GM23338 (cell line): ENCODE measurements around the gene UBFD1. TPM values are rescaled to one million over a fixed set of nuclear protein-coding genes. Genes with fewer than 3 reads are reported as not detected.

ENCODE experiments used
- ATAC-seq: fragments of 200-7000 bp; cut with Tn5 transposase; 3 replicates; pipeline ENCODE4 v1.9.1; 2020
- DNase-seq: peaks from one replicate; pipeline ENCODE4 v3.0.0-alpha.2; 2015; ENCODE audit warnings: low spot score
- H2AFZ ChIP-seq: fragments of 200-600 bp; sonication (generic); 2 replicates; pipeline ENCODE4 v1.8.0; 2016; ENCODE audit warnings: antibody characterized with exemption, mild to moderate bottlenecking, moderate library complexity
- H3F3A ChIP-seq: fragments of 200-600 bp; sonication (generic); replicated peaks from 2 replicates; pipeline ENCODE4 v1.8.0; 2017; ENCODE audit warnings: antibody characterized with exemption, mixed run types, low read depth
- H3K27ac ChIP-seq: fragments of 200-600 bp; sonication (generic); 2 replicates; pipeline ENCODE4 v1.6.1; 2016; ENCODE audit warnings: low read depth
- H3K27me3 ChIP-seq: fragments of 200-600 bp; sonication (generic); 2 replicates; pipeline ENCODE4 v1.8.0; 2016; ENCODE audit warnings: mild to moderate bottlenecking, mixed run types, moderate library complexity; ENCODE audit not compliant: insufficient read depth
- H3K36me3 ChIP-seq: fragments of 200-600 bp; sonication (generic); 2 replicates; pipeline ENCODE4 v1.8.0; 2016; ENCODE audit warnings: mild to moderate bottlenecking; ENCODE audit not compliant: insufficient read depth
- H3K4me1 ChIP-seq: fragments of 200-600 bp; sonication (generic); 2 replicates; pipeline ENCODE4 v1.8.0; 2016; ENCODE audit warnings: mild to moderate bottlenecking, moderate library complexity; ENCODE audit not compliant: insufficient read depth
- H3K4me2 ChIP-seq: fragments of 200-600 bp; sonication (generic); 2 replicates; pipeline ENCODE4 v1.7.1; 2017; ENCODE audit warnings: mixed run types
- H3K4me3 ChIP-seq: fragments of 200-600 bp; sonication (generic); 2 replicates; pipeline ENCODE4 v1.6.1; 2016; ENCODE audit warnings: mixed run types
- H3K79me2 ChIP-seq: fragments of 200-600 bp; sonication (generic); replicated peaks from 2 replicates; pipeline ENCODE4 v1.8.0; 2017; ENCODE audit warnings: mild to moderate bottlenecking; ENCODE audit not compliant: insufficient read depth
- H3K9me2 ChIP-seq: fragments of 200-600 bp; sonication (generic); 2 replicates; pipeline ENCODE4 v1.8.0; 2017; ENCODE audit not compliant: insufficient read depth
- H4K20me1 ChIP-seq: fragments of 200-600 bp; sonication (generic); replicated peaks from 2 replicates; pipeline ENCODE4 v1.8.0; 2017; ENCODE audit warnings: mild to moderate bottlenecking; ENCODE audit not compliant: insufficient read depth
- H3K27ac Mint-ChIP-seq: 2 replicates; pipeline ENCODE4 v1.8.0; 2020; ENCODE audit warnings: inconsistent platforms, mild to moderate bottlenecking, moderate library complexity, mixed read lengths
- H3K27me3 Mint-ChIP-seq: 3 replicates; pipeline ENCODE4 v1.8.0; 2022; ENCODE audit warnings: low read depth, mild to moderate bottlenecking, moderate library complexity, mixed read lengths, inconsistent platforms; ENCODE audit not compliant: insufficient read depth, poor library complexity
- H3K36me3 Mint-ChIP-seq: 3 replicates; pipeline ENCODE4 v1.8.0; 2021; ENCODE audit warnings: low read depth, mild to moderate bottlenecking, inconsistent platforms, moderate library complexity, mixed read lengths
- H3K4me1 Mint-ChIP-seq: 3 replicates; pipeline ENCODE4 v1.8.0; 2020; ENCODE audit warnings: mild to moderate bottlenecking, inconsistent platforms, mixed read lengths
- H3K4me3 Mint-ChIP-seq: 3 replicates; pipeline ENCODE4 v1.8.0; 2021; ENCODE audit warnings: moderate library complexity, mild to moderate bottlenecking, inconsistent platforms, mixed read lengths
- H3K9me3 Mint-ChIP-seq: 3 replicates; pipeline ENCODE4 v1.8.0; 2020; ENCODE audit warnings: moderate library complexity, mild to moderate bottlenecking, inconsistent platforms, mixed read lengths
- CREB1 ChIP-seq: fragments of 250-450 bp; sonication (Bioruptor Pico); IDR thresholded peaks from 2 replicates; pipeline ENCODE4 v1.5.0; 2020; ENCODE audit warnings: low read depth, mild to moderate bottlenecking, moderate library complexity
- CTCF ChIP-seq, 2 experiments: fragments of 200-600 bp in 1 of 2; sonication (generic) in 1 of 2; conservative IDR thresholded peaks; 2 replicates each; pipeline versions ENCODE4 v1.5.1 to v1.6.1; 2016 to 2017; ENCODE audit warnings: antibody characterized with exemption in 2 of 2, low read depth in 2 of 2, mild to moderate bottlenecking in 2 of 2, moderate library complexity in 1 of 2
- EZH2 ChIP-seq: fragments of 200-600 bp; sonication (generic); IDR thresholded peaks from one replicate; pipeline ENCODE4 v1.8.0; 2017; ENCODE audit warnings: antibody characterized with exemption, mild to moderate bottlenecking, low read depth; ENCODE audit not compliant: unreplicated experiment
- JUNB ChIP-seq: IDR thresholded peaks from one replicate; pipeline ENCODE4 v1.6.1; 2016; ENCODE audit warnings: antibody characterized with exemption; ENCODE audit not compliant: unreplicated experiment
- NANOG ChIP-seq: IDR thresholded peaks from 2 replicates; pipeline ENCODE4 v1.6.1; 2016; ENCODE audit warnings: antibody characterized with exemption, borderline replicate concordance
- POLR2AphosphoS5 ChIP-seq: IDR thresholded peaks from 2 replicates; pipeline ENCODE4 v1.6.1; 2016; ENCODE audit warnings: antibody characterized with exemption, low read depth
- STAT1 ChIP-seq: IDR thresholded peaks from one replicate; pipeline ENCODE4 v1.6.1; 2016; ENCODE audit warnings: antibody characterized with exemption; ENCODE audit not compliant: unreplicated experiment
- ZNF114 ChIP-seq: fragments of 250-450 bp; sonication (Bioruptor Pico); IDR thresholded peaks from 2 replicates; pipeline ENCODE4 v1.5.0; 2020; ENCODE audit warnings: mild to moderate bottlenecking, moderate library complexity
- polyA plus RNA-seq: library from polyadenylated mRNA; unstranded; fragments of >200 nt; fragmentation: Nextera tagmentation; extraction: Ambion mirVana; gene quantifications from 2 replicates; pipeline ENCODE4 v1.2.1, GENCODE V29; 2016
- total RNA-seq: library from RNA; depleted of rRNA; stranded (reverse); fragments of >200 nt; shearing (Covaris generic); gene quantifications from 2 replicates; pipeline ENCODE4 v1.2.3, GENCODE V29; 2014
- TF ChIP-seq, protein P1 (sequence below): IDR thresholded peaks from one replicate; pipeline ENCODE4 v1.6.1; 2018; ENCODE audit warnings: antibody characterized with exemption; ENCODE audit not compliant: unreplicated experiment
- TF ChIP-seq, protein P2 (sequence below): IDR thresholded peaks from 2 replicates; pipeline ENCODE4 v1.6.1; 2016; ENCODE audit warnings: antibody characterized with exemption

The UBFD1 gene
- total and polyA plus RNA-seq, 2 experiments from 2014 or later: 28.5 to 249 TPM

DNA sequence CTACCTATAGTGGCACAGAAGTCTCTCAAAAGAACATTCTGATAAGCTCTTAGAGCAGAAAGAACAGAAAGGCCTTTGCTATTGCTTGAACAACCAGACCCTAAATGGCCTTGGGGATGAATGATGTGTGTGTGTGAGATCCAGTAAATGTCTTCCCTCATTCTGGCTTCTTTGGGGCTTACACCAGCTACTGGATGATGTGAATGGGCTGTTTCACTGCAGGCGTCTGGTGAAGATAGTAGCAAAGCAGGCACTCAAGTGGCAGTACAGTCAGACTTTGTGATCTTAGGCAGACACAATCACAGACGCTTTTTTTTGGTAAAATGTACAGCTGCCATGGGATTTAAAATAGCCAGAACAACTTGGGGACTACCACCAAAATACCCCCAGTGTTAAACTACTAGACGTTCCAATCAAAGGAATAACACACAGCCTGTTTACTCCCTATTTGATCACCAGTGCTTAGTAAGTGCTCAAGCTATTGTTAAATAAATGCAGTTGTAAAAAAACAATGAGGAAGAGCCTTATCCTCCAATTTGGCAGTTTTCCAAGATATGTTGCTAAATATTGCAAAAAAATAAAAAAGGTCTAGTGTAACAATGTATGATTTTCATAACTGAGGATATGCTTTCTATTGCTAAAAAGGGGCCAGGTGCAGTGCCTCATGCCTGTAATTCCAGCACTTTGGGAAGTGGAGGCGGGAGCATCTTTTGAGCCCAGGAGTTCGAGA is 20.7 kb downstream of the UBFD1 start (continued):
- TF ChIP-seq, protein P1, sequence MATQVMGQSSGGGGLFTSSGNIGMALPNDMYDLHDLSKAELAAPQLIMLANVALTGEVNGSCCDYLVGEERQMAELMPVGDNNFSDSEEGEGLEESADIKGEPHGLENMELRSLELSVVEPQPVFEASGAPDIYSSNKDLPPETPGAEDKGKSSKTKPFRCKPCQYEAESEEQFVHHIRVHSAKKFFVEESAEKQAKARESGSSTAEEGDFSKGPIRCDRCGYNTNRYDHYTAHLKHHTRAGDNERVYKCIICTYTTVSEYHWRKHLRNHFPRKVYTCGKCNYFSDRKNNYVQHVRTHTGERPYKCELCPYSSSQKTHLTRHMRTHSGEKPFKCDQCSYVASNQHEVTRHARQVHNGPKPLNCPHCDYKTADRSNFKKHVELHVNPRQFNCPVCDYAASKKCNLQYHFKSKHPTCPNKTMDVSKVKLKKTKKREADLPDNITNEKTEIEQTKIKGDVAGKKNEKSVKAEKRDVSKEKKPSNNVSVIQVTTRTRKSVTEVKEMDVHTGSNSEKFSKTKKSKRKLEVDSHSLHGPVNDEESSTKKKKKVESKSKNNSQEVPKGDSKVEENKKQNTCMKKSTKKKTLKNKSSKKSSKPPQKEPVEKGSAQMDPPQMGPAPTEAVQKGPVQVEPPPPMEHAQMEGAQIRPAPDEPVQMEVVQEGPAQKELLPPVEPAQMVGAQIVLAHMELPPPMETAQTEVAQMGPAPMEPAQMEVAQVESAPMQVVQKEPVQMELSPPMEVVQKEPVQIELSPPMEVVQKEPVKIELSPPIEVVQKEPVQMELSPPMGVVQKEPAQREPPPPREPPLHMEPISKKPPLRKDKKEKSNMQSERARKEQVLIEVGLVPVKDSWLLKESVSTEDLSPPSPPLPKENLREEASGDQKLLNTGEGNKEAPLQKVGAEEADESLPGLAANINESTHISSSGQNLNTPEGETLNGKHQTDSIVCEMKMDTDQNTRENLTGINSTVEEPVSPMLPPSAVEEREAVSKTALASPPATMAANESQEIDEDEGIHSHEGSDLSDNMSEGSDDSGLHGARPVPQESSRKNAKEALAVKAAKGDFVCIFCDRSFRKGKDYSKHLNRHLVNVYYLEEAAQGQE: no peak
- TF ChIP-seq ZNF114 (no peak), EZH2 (no peak), CREB1 (CRISPR knock-in tag) (no peak), NANOG (no peak), CTCF (conservative IDR thresholded peaks at IDR 0.05; ENCODE audit: low read depth in 2 of 2) (no peak), STAT1 (no peak), JUNB (no peak)
- TF ChIP-seq, protein P2, sequence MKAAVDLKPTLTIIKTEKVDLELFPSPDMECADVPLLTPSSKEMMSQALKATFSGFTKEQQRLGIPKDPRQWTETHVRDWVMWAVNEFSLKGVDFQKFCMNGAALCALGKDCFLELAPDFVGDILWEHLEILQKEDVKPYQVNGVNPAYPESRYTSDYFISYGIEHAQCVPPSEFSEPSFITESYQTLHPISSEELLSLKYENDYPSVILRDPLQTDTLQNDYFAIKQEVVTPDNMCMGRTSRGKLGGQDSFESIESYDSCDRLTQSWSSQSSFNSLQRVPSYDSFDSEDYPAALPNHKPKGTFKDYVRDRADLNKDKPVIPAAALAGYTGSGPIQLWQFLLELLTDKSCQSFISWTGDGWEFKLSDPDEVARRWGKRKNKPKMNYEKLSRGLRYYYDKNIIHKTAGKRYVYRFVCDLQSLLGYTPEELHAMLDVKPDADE: no peak

- Histone ChIP-seq H3K27me3 (no peaks in the 10 kb centered on the region), H3K4me2 (no peak overlapping the region), H3K79me2 (no peaks in the 10 kb centered on the region; the same call in 1 of the 2 replicates), H3K27ac (no peak overlapping the region), H3K36me3 (peaks cover 17% of the 10 kb centered on the region; the same call in 1 of the 2 replicates), H3F3A (0 out of 2 replicates have a peak, but pooled peaks cover 7% of the 10 kb centered on the region), H3K4me1 (no peaks in the 10 kb centered on the region), H4K20me1 (peaks cover 11% of the 10 kb centered on the region; the same call in 1 of the 2 replicates), H3K9me2 (no peaks in the 10 kb centered on the region), H3K4me3 (no peak overlapping the region), H2AFZ (no peak overlapping the region)
- DNase-seq (no peak), ATAC-seq (no peak)
- Mint-ChIP-seq H3K4me1 (no peaks in the 10 kb centered on the region), H3K36me3 (peaks cover 39% of the 10 kb centered on the region), H3K9me3 (no peaks in the 10 kb centered on the region), H3K4me3 (no peak overlapping the region), H3K27ac (no peak overlapping the region), H3K27me3 (peaks cover 7% of the 10 kb centered on the region)
- TF ChIP-seq NANOG (no peak), JUNB (no peak), POLR2AphosphoS5 (no peak)
- TF ChIP-seq, protein P1: no peak
These were observed 21.8 kb downstream of the UBFD1 start for GRCh38 chr16:23579371-23579770.
